Activated effector memory CD4-positive, alpha-beta T cell treated with anti-CD3 and anti-CD28 coated beads, Interleukin-2, amount 50 U/mL, for 16 hours (primary cell): Measurements from ENCODE around the gene OXCT2.

Experiments used
- DNase-seq: peaks from one replicate; pipeline ENCODE4 v3.0.0-alpha.2; 2020

OXCT2 gene

DNA sequence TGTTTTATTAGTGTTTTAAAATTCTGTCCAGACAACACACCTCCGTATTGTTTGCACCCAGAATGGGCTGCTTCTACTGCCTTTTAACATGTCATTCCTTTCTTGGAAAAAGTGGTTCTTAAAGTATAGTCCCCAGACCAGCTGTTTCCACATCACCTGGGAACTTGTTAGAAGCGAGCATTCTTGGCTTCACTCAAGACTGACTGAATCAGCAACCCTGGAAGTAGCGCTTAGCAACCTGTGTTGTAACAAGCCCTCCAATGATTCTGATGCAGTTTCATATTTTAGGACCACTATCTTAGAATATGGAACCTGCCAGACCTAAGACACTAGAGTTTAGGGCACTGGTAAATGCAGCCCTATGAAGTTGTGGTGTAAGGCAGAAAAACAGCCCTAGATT lies 38.4 kb downstream of the OXCT2 start:
- DNase-seq: no peak

DNA sequence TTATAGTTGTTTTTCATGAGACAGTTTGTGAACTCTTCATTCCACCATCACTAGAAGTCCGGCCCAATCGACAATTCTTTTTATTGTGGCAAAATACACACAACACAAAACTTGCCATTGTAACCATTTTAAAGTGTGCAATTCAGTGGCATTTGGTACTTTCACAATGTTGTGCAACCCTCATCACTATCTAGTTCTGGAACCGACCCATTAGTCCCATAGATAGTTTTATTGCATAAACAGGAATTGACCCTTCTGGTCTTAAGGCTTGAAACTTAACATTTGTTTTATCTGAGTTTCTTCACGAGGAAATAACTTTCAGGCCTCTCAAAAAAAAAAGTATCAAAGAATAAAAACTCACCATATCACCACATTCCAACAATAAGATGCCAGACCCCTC lies 41.3 kb downstream of the OXCT2 start:
- no peak for DNase-seq

DNA sequence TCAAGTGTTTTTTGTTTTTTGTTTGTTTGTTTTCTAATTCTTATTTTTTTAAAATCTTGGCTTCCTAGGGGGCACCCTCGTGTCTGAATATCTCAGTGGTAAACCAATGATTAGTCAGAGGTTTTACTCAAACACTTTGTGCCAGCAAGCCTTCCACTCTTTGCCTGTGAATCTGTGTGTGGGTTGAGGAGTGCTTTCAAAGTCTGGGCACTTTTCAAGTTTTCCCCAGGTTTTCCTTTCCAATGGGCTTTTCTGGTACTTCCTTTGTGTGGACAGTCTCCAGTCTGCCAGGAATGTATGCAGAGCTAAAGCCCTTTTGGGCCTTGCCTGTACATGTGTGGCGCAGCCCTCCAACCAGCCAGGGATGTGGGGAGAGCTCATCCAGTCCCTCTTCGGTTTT lies 42.1 kb downstream of the OXCT2 start:
- DNase-seq: no peak

DNA sequence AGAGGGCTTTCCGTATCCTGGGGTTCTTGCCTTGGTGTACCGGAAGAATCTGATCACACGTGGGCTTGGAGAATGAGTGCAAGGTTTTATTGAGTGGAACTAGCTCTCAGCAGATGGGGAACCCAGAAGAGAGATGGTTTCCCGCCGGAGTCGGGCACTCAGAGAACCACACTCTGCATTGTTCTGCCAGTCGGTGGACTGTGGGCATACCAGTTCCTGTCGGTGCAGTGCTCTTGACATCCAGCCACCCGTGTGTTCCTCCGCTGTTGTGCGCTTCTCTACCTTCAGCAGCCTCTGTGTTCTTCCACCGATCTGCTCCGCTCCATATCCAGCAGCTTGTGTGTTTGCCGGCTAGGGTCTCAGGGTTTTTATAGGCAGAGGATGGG lies 43.2 kb downstream of the OXCT2 start:
- DNase-seq: no peak

DNA sequence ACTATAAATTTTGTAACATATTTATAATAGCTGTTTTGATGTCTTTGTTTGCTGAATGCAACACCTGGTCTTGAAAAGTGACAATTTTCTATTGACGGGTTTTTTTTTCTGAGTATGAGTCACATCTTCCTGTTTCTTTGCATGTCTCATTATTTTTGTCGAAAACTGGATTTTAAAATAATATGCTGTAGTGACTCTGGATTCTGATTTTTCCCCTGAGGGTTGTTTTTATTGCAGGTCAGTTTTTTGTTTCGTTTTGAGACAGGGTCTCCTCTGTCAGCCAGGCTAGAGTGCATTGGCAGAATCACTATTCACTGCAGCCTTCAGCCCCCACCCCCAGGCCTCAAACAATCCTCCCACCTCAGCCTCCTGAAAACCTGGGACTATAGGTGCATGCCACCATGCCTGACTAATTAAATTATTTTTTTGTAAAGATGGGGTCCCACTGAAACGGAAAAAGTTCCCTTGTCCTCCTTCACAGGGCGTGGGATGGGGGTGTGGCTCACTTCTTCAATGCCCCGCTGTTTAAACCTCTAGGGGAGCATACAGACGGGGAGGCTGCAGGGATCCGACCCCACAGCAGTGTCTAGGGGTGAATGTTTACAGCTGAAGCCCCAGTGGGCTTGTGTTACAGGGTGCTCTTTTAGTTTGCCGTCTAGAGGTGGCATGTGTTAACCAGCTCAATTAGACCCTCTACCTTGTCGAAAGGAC lies 43.8 kb downstream of the OXCT2 start:
- no peak for DNase-seq

DNA sequence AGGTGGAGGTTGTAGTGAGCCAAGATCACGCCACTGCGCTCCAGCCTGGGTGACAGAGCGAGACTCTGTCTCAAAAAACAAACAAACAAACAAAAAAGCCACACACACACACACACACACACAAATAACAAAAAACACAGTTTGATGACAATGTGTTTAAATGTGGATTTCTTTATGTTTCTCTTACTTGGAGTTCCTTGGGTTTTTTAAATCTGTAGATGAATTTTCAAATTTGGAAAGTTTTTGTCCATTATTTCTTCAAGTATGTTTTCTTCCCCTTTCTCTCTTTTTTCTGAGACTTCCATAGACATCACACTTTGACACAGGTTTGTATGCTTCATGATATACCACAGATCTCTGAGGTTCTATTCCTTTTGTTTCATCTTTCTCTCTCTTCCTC lies 44.5 kb downstream of the OXCT2 start:
- DNase-seq: no peak

DNA sequence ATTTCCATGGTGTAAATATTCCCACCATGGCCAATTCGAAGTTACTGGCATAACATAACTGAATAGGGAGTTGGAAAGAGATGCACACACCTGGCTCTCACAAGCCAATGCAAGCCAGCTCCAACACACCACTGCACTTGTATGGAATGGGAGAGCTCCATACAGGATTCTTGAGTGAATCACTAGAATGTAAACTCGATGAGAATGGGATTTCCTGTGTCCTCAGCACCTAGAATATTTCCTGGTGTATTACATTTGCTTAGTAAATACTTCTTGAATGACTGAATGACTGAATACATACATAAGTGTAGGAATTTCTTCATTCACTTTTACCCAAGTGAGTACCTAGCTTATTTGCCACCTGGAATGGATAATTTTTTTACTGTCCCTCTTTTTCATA lies 48.7 kb downstream of the OXCT2 start:
- DNase-seq: no peak

DNA sequence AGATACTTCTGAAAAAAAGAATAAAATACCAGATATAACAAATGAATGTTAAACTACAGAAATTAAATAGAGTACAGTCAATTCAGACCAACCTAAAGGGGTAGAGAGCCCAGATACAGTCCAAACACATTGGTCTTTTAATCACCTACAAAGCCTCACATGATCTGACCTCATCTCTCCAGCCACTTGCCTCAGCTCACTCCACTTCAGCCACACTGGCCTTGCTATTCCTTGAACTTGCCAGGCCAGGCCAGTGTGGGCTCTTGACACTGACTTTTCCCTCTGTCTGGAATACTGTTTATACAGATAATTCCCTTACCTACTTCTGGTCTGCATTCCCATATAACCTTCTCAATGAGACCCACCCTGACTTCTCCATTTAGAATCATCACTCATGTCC lies 49.5 kb downstream of the OXCT2 start:
- no peak for DNase-seq

DNA sequence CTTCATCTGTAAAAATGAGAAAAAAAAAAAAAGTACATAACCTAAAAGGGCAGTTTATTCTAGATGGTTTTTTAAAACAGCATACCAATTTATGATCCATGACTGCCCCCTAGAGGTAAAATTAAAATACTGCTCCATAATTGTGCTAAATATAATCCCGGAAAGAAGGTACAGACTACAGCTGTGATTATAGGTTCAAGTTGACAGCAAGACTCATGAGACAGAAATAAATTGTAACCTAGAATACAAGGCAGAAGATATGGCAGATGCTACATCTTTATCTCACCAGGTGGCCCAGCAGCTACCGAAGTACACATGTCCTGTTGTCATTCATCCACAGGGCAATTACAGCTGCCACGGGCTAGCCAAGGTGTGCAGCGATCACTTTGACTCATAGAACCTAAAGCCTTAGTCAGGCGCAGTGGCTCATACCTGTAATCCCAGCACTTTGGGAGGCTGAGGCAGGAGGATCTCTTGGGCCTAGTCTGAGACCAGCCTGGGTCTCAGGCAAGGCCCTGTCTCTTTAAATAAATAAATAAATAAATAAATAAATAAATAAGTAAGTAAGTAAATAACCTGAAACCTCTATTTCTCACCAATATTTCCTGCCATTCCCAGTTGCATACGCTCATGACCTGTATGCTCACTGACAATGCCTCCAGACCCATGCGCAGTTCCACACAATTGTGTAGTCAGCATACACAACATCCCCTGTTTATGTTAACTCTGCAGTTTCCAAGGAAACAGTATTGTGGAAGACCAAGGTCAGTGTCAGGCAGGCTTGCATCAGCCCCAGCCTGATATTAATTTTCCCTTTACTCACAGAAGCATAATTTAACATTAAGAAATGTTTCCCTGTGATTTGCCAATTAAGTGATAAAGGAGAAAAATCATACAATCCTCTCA lies 50.8 kb downstream of the OXCT2 start:
- DNase-seq: no peak
